ENCODE results near the gene NAA10.

DNA sequence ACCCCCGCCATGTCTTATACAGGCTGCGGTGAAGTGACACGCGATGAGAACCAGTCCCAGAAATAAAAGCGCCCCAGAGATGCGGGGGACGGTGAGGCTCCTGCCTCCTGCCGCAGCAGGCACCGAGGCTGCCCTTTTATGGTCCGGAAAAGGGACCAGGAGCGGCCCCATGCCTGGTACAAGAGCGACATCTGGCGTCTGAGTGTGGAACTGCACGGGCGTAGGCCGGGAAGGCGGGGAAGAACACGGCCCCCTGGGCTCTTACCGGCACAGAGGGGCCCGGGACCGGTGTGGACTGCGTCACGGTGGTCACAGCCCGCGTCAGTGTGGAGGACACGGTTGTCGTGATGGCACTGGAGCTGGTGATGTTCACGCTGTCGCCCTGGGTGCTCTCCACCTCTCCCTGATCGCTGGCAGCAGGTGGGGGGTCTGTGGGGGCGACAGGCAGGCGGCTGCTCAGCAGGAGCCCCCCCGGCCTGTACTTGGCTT lies 18.5 kb upstream of the NAA10 start:
- TF ChIP-seq, protein P1, sequence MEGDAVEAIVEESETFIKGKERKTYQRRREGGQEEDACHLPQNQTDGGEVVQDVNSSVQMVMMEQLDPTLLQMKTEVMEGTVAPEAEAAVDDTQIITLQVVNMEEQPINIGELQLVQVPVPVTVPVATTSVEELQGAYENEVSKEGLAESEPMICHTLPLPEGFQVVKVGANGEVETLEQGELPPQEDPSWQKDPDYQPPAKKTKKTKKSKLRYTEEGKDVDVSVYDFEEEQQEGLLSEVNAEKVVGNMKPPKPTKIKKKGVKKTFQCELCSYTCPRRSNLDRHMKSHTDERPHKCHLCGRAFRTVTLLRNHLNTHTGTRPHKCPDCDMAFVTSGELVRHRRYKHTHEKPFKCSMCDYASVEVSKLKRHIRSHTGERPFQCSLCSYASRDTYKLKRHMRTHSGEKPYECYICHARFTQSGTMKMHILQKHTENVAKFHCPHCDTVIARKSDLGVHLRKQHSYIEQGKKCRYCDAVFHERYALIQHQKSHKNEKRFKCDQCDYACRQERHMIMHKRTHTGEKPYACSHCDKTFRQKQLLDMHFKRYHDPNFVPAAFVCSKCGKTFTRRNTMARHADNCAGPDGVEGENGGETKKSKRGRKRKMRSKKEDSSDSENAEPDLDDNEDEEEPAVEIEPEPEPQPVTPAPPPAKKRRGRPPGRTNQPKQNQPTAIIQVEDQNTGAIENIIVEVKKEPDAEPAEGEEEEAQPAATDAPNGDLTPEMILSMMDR (conservative IDR thresholded peaks at IDR 0.05): peak; percentile 86
- TF ChIP-seq ZFX (IDR thresholded peaks at IDR 0.05): no peak

Measured in C4-2B (cell line).